HCT116 (cell line): ENCODE results near the gene ARL5B. TPM values are rescaled to one million over a fixed set of nuclear protein-coding genes. Genes with fewer than 3 reads are reported as not detected.

Source experiments
- ATAC-seq: fragments of 200-7000 bp; cut with Tn5 transposase; 2 replicates; pipeline ENCODE4 v1.9.1; 2020; ENCODE audit warnings: mild to moderate bottlenecking, moderate library complexity
- BruUV-seq: library from RNA; stranded (reverse); fragments of 400-500 nt; replicated peaks from 2 replicates; lab custom pipeline; 2021; lab: Mats Ljungman, UMichigan
- CTCF ChIA-PET: fragments of 300-600 bp; sonication (Branson Sonifier 250); formaldehyde crosslinking; loops from one replicate; lab custom pipeline; 2021; ENCODE audit warnings: antibody characterized with exemption; lab: Charles Lee
- POLR2A ChIA-PET: fragments of 300-600, 350-600 bp; sonication (Branson Sonifier 250); formaldehyde crosslinking; loops from one replicate; lab custom pipeline; 2021; ENCODE audit warnings: antibody characterized with exemption; lab: Charles Lee
- RAD21 ChIA-PET, 2 experiments: fragments of 300-600 bp; sonication (Branson Sonifier 250); formaldehyde crosslinking; loops; one replicate each; lab custom pipeline; 2023; ENCODE audit warnings: low total read pairs in 2 of 2; ENCODE audit not compliant: uncharacterized antibody in 2 of 2, unreplicated experiment in 2 of 2, low non-redundant PET in 1 of 2; lab: Charles Lee
- DNase-seq: peaks from one replicate; pipeline ENCODE4 v3.0.0-alpha.2; 2010; ENCODE audit warnings: low read depth, low spot score
- H2AFZ ChIP-seq: fragments of 200-600 bp; shearing (Covaris generic), sonication (generic); 2 replicates; pipeline ENCODE4 v1.6.1; 2017; ENCODE audit warnings: low read depth, mixed run types, mixed read lengths, antibody characterized with exemption, low read length; ENCODE audit not compliant: poor library complexity, severe bottlenecking
- H3K27ac ChIP-seq: 2 replicates; pipeline ENCODE4 v1.5.1; 2012; ENCODE audit warnings: low read depth, low read length
- H3K27me3 ChIP-seq: fragments of 200-600 bp; sonication (generic); 2 replicates; pipeline ENCODE4 v1.6.1; 2016; ENCODE audit warnings: mixed run types, low read length, mixed read lengths; ENCODE audit not compliant: insufficient read depth
- H3K36me3 ChIP-seq, 2 experiments: fragments of 200-500 bp in 1 of 2; fragments of 200-600 bp in 1 of 2; sonication (Bioruptor generic) in 1 of 2; sonication (generic) in 1 of 2; 2 replicates each; pipeline versions ENCODE4 v1.5.1 to v1.6.1; 2014 to 2016; ENCODE audit warnings: low read length in 2 of 2, inconsistent platforms in 1 of 2, mixed read lengths in 1 of 2, mixed run types in 1 of 2; ENCODE audit not compliant: insufficient read depth in 2 of 2, control insufficient read depth in 1 of 2
- H3K4me1 ChIP-seq, 2 experiments: fragments of 200-600 bp in 1 of 2; sonication (generic) in 1 of 2; 2 replicates each; pipeline versions ENCODE4 v1.5.1 to v1.6.1; 2012 to 2017; ENCODE audit warnings: low read length in 2 of 2, inconsistent platforms in 1 of 2, mild to moderate bottlenecking in 1 of 2, mixed read lengths in 1 of 2, mixed run types in 1 of 2, moderate library complexity in 1 of 2; ENCODE audit not compliant: insufficient read depth in 2 of 2, control insufficient read depth in 1 of 2
- H3K4me2 ChIP-seq: fragments of 200-600 bp; sonication (generic); 2 replicates; pipeline ENCODE4 v1.6.1; 2017; ENCODE audit warnings: mixed run types, low read length, mixed read lengths
- H3K4me3 ChIP-seq, 2 experiments: fragments of 200-600 bp in 1 of 2; sonication (generic) in 1 of 2; replicated peaks in 1 of 2; 2 replicates each; pipeline ENCODE4 v1.5.1; 2011 to 2016; ENCODE audit warnings: low read length in 2 of 2, control low read depth in 1 of 2, low read depth in 1 of 2, mild to moderate bottlenecking in 1 of 2, mixed read lengths in 1 of 2, mixed run types in 1 of 2
- H3K79me2 ChIP-seq: fragments of 200-600 bp; sonication (generic); 2 replicates; pipeline ENCODE4 v1.6.1; 2017; ENCODE audit warnings: mild to moderate bottlenecking, mixed run types, low read length, moderate library complexity, mixed read lengths; ENCODE audit not compliant: insufficient read depth
- H3K9ac ChIP-seq: fragments of 200-600 bp; sonication (generic); 2 replicates; pipeline ENCODE4 v1.6.1; 2016; ENCODE audit warnings: low read length, mixed read lengths
- H3K9me2 ChIP-seq: fragments of 200-600 bp; sonication (generic), shearing (Covaris generic); 2 replicates; pipeline ENCODE4 v1.6.1; 2017; ENCODE audit warnings: mixed run types, mild to moderate bottlenecking, moderate library complexity; ENCODE audit not compliant: insufficient read depth
- H3K9me3 ChIP-seq, 2 experiments: fragments of 200-500 bp in 1 of 2; fragments of 200-600 bp in 1 of 2; sonication (Bioruptor generic) in 1 of 2; sonication (generic) in 1 of 2; 2 replicates each; pipeline ENCODE4 v1.6.1; 2014 to 2017; ENCODE audit warnings: low read length in 2 of 2, mixed read lengths in 2 of 2, inconsistent platforms in 1 of 2, low read depth in 1 of 2, mild to moderate bottlenecking in 1 of 2, mixed run types in 1 of 2, moderate library complexity in 1 of 2; ENCODE audit not compliant: control insufficient read depth in 1 of 2, insufficient read depth in 1 of 2
- H4K20me1 ChIP-seq: fragments of 200-600 bp; sonication (generic), shearing (Covaris generic); 2 replicates; pipeline ENCODE4 v1.6.1; 2017; ENCODE audit warnings: mixed run types, mild to moderate bottlenecking, moderate library complexity; ENCODE audit not compliant: insufficient read depth
- CEBPB ChIP-seq: IDR thresholded peaks from 2 replicates; pipeline ENCODE4 v1.6.1; 2012; ENCODE audit warnings: low read depth
- EZH2phosphoT487 ChIP-seq: fragments of 200-600 bp; IDR thresholded peaks from 2 replicates; pipeline ENCODE4 v1.6.1; 2018; ENCODE audit warnings: antibody characterized with exemption, borderline replicate concordance
- RAD21 ChIP-seq: IDR thresholded peaks from 2 replicates; pipeline ENCODE4 v1.6.1; 2012; ENCODE audit warnings: low read depth, mild to moderate bottlenecking
- TCF7L2 ChIP-seq: IDR thresholded peaks from 2 replicates; pipeline ENCODE4 v1.7.0; 2011; ENCODE audit warnings: borderline replicate concordance, inconsistent platforms; ENCODE audit not compliant: insufficient read depth, insufficient read length; ENCODE audit errors: extremely low read depth
- ZFX ChIP-seq: fragments of 450-650 bp; IDR thresholded peaks from 2 replicates; pipeline ENCODE4 v1.6.1; 2017
- intact Hi-C: fragments of 100-400 bp; cut with micrococcal nuclease; formaldehyde crosslinking; loops from 2 replicates; pipeline ENCODE4 v1.10.0; 2022
- total RNA-seq: library from RNA; stranded (reverse); gene quantifications from one replicate; pipeline ENCODE4 v1.2.1, GENCODE V29; 2021; ENCODE audit not compliant: unreplicated experiment
- TF ChIP-seq, protein P1 (sequence below): IDR thresholded peaks from 2 replicates; pipeline ENCODE4 v1.6.1; 2012
- TF ChIP-seq, protein P2 (sequence below): IDR thresholded peaks from 2 replicates; pipeline ENCODE4 v1.6.1; 2012; ENCODE audit warnings: low read depth
- TF ChIP-seq, protein P3 (sequence below): IDR thresholded peaks from 2 replicates; pipeline ENCODE4 v1.6.1; 2011; ENCODE audit warnings: mild to moderate bottlenecking, low read length, moderate library complexity; ENCODE audit not compliant: insufficient replicate concordance; ENCODE audit errors: extremely low read depth
- TF ChIP-seq, protein P4 (sequence below), 3 experiments: fragments of 200-600 bp in 1 of 3; sonication (generic) in 1 of 3; IDR thresholded peaks in 2 of 3; conservative IDR thresholded peaks in 1 of 3; 2 replicates each; pipeline ENCODE4 v1.5.1; 2012 to 2017; ENCODE audit warnings: low read depth in 2 of 3, low read length in 2 of 3, antibody characterized with exemption in 1 of 3, borderline replicate concordance in 1 of 3, control low read depth in 1 of 3, mild to moderate bottlenecking in 1 of 3, mixed read lengths in 1 of 3, mixed run types in 1 of 3, moderate library complexity in 1 of 3; ENCODE audit not compliant: insufficient read depth in 1 of 3
- TF ChIP-seq, protein P5 (sequence below): IDR thresholded peaks from 2 replicates; pipeline ENCODE4 v1.6.1; 2012

The ARL5B gene
- total RNA-seq, 1 experiment from 2014 or later, result 21.1 TPM

DNA sequence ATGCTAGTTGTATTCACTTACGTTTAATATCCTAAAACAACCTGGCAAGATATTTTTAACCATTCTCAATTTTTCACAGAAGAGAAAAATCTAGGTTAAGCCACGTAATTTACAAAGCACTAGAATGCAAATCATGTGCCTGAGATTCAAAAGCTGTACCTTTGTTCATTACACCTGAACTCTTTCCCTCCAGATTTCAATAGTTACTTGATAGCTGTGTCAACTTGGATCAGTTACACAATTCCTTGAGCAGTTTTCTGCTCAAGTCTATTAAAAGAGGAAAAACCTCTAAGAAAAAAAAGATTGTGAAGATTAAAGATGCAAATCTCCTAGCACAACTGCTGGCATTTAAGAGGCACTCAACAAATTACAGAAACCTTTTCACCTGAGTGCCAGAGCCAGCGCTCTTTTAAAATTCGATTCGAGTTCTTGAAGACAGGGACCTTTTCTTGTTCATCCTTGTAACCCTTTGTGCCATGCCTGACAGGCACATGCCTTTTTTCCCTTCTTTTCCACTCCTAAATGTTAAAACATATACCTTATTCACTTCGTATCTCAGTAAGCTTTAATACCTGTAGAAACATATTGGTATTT lies 8.7 kb upstream of the ARL5B start:
- DNase-seq (no peak), ATAC-seq (no peak)
- RAD21 ChIA-PET, result no interaction called here
- Histone ChIP-seq H3K4me2 (peak overlapping the region; percentile 86), H3K4me3 (peak overlapping the region; percentile 83 to 97), H3K9me2 (no peaks in the 10 kb centered on the region), H2AFZ (no peak overlapping the region), H3K27ac (no peak overlapping the region), H3K9me3 (no peaks in the 10 kb centered on the region), H3K36me3 (peaks cover 0 to 4% of the 10 kb centered on the region in 2 experiments; a peak in 1 of 4 replicates), H3K27me3 (no peaks in the 10 kb centered on the region), H3K9ac (peak overlapping the region; percentile 74), H3K79me2 (peaks cover 31% of the 10 kb centered on the region), H3K4me1 (peaks cover 5 to 12% of the 10 kb centered on the region in 2 experiments; a peak in 3 of 4 replicates), H4K20me1 (no peaks in the 10 kb centered on the region)
- POLR2A ChIA-PET, result interaction anchor here (1.3 kb wide), 1 partner anchor 9 kb away, joined by 3 read pairs; the partner anchor contains the start of gene ARL5B
- TF ChIP-seq, protein P1, sequence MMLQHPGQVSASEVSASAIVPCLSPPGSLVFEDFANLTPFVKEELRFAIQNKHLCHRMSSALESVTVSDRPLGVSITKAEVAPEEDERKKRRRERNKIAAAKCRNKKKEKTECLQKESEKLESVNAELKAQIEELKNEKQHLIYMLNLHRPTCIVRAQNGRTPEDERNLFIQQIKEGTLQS, result no peak
- TF ChIP-seq, protein P2, sequence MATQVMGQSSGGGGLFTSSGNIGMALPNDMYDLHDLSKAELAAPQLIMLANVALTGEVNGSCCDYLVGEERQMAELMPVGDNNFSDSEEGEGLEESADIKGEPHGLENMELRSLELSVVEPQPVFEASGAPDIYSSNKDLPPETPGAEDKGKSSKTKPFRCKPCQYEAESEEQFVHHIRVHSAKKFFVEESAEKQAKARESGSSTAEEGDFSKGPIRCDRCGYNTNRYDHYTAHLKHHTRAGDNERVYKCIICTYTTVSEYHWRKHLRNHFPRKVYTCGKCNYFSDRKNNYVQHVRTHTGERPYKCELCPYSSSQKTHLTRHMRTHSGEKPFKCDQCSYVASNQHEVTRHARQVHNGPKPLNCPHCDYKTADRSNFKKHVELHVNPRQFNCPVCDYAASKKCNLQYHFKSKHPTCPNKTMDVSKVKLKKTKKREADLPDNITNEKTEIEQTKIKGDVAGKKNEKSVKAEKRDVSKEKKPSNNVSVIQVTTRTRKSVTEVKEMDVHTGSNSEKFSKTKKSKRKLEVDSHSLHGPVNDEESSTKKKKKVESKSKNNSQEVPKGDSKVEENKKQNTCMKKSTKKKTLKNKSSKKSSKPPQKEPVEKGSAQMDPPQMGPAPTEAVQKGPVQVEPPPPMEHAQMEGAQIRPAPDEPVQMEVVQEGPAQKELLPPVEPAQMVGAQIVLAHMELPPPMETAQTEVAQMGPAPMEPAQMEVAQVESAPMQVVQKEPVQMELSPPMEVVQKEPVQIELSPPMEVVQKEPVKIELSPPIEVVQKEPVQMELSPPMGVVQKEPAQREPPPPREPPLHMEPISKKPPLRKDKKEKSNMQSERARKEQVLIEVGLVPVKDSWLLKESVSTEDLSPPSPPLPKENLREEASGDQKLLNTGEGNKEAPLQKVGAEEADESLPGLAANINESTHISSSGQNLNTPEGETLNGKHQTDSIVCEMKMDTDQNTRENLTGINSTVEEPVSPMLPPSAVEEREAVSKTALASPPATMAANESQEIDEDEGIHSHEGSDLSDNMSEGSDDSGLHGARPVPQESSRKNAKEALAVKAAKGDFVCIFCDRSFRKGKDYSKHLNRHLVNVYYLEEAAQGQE, result no peak
- no peak for TF ChIP-seq RAD21
- TF ChIP-seq EZH2phosphoT487, result no peak
- TF ChIP-seq, protein P3, sequence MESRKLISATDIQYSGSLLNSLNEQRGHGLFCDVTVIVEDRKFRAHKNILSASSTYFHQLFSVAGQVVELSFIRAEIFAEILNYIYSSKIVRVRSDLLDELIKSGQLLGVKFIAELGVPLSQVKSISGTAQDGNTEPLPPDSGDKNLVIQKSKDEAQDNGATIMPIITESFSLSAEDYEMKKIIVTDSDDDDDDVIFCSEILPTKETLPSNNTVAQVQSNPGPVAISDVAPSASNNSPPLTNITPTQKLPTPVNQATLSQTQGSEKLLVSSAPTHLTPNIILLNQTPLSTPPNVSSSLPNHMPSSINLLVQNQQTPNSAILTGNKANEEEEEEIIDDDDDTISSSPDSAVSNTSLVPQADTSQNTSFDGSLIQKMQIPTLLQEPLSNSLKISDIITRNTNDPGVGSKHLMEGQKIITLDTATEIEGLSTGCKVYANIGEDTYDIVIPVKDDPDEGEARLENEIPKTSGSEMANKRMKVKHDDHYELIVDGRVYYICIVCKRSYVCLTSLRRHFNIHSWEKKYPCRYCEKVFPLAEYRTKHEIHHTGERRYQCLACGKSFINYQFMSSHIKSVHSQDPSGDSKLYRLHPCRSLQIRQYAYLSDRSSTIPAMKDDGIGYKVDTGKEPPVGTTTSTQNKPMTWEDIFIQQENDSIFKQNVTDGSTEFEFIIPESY, result no peak
- TF ChIP-seq ZFX, result no peak
- TF ChIP-seq TCF7L2, result no peak
- TF ChIP-seq CEBPB, result no peak
- TF ChIP-seq, protein P4, sequence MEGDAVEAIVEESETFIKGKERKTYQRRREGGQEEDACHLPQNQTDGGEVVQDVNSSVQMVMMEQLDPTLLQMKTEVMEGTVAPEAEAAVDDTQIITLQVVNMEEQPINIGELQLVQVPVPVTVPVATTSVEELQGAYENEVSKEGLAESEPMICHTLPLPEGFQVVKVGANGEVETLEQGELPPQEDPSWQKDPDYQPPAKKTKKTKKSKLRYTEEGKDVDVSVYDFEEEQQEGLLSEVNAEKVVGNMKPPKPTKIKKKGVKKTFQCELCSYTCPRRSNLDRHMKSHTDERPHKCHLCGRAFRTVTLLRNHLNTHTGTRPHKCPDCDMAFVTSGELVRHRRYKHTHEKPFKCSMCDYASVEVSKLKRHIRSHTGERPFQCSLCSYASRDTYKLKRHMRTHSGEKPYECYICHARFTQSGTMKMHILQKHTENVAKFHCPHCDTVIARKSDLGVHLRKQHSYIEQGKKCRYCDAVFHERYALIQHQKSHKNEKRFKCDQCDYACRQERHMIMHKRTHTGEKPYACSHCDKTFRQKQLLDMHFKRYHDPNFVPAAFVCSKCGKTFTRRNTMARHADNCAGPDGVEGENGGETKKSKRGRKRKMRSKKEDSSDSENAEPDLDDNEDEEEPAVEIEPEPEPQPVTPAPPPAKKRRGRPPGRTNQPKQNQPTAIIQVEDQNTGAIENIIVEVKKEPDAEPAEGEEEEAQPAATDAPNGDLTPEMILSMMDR (IDR thresholded peaks at IDR 0.05 in 2 of 3, conservative IDR thresholded peaks at IDR 0.05 in 1 of 3; ENCODE audit: borderline replicate concordance in 1 of 3, insufficient read depth in 1 of 3, low read depth in 2 of 3, low read length in 2 of 3), result no peak
- TF ChIP-seq, protein P5, sequence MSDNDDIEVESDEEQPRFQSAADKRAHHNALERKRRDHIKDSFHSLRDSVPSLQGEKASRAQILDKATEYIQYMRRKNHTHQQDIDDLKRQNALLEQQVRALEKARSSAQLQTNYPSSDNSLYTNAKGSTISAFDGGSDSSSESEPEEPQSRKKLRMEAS, result no peak
- intact Hi-C loops, result no loop called here
- no TSS peak for BruUV-seq
- CTCF ChIA-PET, result no interaction called here
